Measurements from ENCODE around the gene ADGRG7.
A peak's percentile ranks its signal among the peaks of the same experiment; 100 is the strongest.

The ADGRG7 gene

DNA sequence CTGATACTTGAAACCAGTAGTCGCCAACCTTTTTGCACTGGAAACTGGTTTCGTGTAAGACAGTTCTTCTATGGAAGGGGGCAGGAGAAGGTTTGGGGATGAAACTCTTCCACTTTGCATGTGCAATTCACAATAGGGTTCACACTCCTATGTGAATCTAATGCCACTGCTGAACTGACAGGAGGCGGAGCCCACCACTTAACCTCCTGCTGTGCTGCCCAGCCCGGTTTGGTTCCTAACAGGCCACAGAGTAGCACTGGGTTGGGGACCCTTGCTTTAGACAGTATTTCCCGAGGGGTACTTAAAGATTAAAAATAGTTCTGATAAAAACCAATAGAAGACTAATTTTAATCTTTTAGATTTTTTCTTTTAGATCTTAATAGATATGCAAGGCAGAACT, 111.0 kb downstream of the ADGRG7 start:
- H3K27ac ChIP-seq (ENCODE audit: low read depth, low read length): no peak overlapping the region
- no peak overlapping the region for H3K56ac ChIP-seq (ENCODE audit: low read length)
- no peak overlapping the region for H2BK120ac ChIP-seq (ENCODE audit: low read depth, low read length)
- H3K9ac ChIP-seq (ENCODE audit: low read length): no peak overlapping the region
- H3K36me3 ChIP-seq (ENCODE audit: control insufficient read depth, insufficient read depth, low read length): no peaks in the 10 kb centered on the region
- no peak overlapping the region for H3K23ac ChIP-seq (ENCODE audit: low read length)
- no peak overlapping the region for H4K5ac ChIP-seq (ENCODE audit: low read length)
- no CpG with 5 or more reads among the region's 5 CpGs for WGBS (ENCODE audit: extremely low coverage, insufficient coverage, low lambda C conversion rate)
- H3K79me1 ChIP-seq (ENCODE audit: low read length): peaks cover 5% of the 10 kb centered on the region
- no peak overlapping the region for H2AK5ac ChIP-seq (ENCODE audit: low read length)
- H3K79me2 ChIP-seq (ENCODE audit: control insufficient read depth, insufficient read depth, low read length): peaks cover 26% of the 10 kb centered on the region
- H3K4ac ChIP-seq (ENCODE audit: low read depth, low read length): no peak overlapping the region
- H2BK15ac ChIP-seq (replicated peaks; ENCODE audit: low read depth): no peak overlapping the region
- no peak overlapping the region for H3K4me3 ChIP-seq (ENCODE audit: low read length)
- H3K18ac ChIP-seq (ENCODE audit: low read length): no peak overlapping the region
- no peak overlapping the region for H2BK5ac ChIP-seq (ENCODE audit: low read length)
- H3K4me1 ChIP-seq (ENCODE audit: control insufficient read depth, low read depth, low read length): no peaks in the 10 kb centered on the region
- no peaks in the 10 kb centered on the region for H3K27me3 ChIP-seq (ENCODE audit: insufficient read depth, low read length, poor library complexity)
- H4K8ac ChIP-seq (ENCODE audit: low read depth, low read length): no peak overlapping the region
- H3K4me2 ChIP-seq (ENCODE audit: low read length): no peak overlapping the region
- peak; percentile 74 for DNase-seq

DNA sequence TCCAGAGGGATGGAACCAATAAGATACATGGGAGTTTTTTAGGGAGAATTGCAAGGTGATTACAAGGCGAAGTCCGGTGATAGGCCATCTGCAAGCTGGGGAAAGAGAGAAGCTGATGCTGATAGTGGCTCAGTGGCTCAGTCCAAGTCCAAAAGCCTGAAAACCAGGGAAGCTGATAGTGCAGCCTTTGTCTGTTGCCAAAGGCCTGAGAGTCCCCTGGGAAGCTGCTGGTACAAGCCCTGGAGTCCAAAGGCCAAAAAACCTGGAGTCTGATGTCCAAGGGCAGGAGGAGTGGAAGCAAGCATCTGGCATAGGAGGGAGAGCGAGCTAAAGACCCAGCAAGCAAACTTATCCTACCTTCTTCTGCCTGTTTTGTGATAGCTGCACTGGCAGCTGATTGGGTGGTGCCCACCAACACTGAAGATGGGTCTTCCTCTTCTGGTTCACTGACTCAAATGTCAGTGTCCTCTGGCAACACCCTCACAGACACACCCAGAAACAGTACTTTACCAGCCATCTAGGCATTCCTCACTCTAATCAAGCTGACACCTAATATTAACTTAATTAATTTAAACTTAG, 116.6 kb downstream of the ADGRG7 start:
- Histone ChIP-seq H3K4me1 (ENCODE audit: control insufficient read depth, low read depth, low read length) (peaks cover 5% of the 10 kb centered on the region), H3K4ac (ENCODE audit: low read depth, low read length) (peak overlapping the region; percentile 2), H3K56ac (ENCODE audit: low read length) (peak overlapping the region; percentile 73), H4K5ac (ENCODE audit: low read length) (no peak overlapping the region), H3K27ac (ENCODE audit: low read depth, low read length) (peak overlapping the region; percentile 60), H3K9ac (ENCODE audit: low read length) (peak overlapping the region; percentile 10), H4K8ac (ENCODE audit: low read depth, low read length) (no peak overlapping the region), H3K27me3 (ENCODE audit: insufficient read depth, low read length, poor library complexity) (no peaks in the 10 kb centered on the region), H3K18ac (ENCODE audit: low read length) (peak overlapping the region; percentile 84), H3K4me2 (ENCODE audit: low read length) (no peak overlapping the region), H3K4me3 (ENCODE audit: low read length) (no peak overlapping the region), H3K79me2 (ENCODE audit: control insufficient read depth, insufficient read depth, low read length) (peaks cover 4% of the 10 kb centered on the region), H2BK15ac (replicated peaks; ENCODE audit: low read depth) (no peak overlapping the region), H3K36me3 (ENCODE audit: control insufficient read depth, insufficient read depth, low read length) (no peaks in the 10 kb centered on the region), H2BK120ac (ENCODE audit: low read depth, low read length) (no peak overlapping the region), H3K79me1 (ENCODE audit: low read length) (peaks cover 4% of the 10 kb centered on the region), H2AK5ac (ENCODE audit: low read length) (no peak overlapping the region), H3K23ac (ENCODE audit: low read length) (peak overlapping the region; percentile 8), H2BK5ac (ENCODE audit: low read length) (no peak overlapping the region)
- no CpG with 5 or more reads among the region's 3 CpGs for whole genome bisulfite sequencing (ENCODE audit: extremely low coverage, insufficient coverage, low lambda C conversion rate)
- peak; percentile 32 for DNase-seq

- Histone ChIP-seq H3K23ac (ENCODE audit: low read length) (no peak overlapping the region), H2BK5ac (ENCODE audit: low read length) (no peak overlapping the region), H2BK15ac (replicated peaks; ENCODE audit: low read depth) (no peak overlapping the region), H3K4ac (ENCODE audit: low read depth, low read length) (no peak overlapping the region), H2AK5ac (ENCODE audit: low read length) (no peak overlapping the region), H4K5ac (ENCODE audit: low read length) (no peak overlapping the region), H4K8ac (ENCODE audit: low read depth, low read length) (no peak overlapping the region), H3K18ac (ENCODE audit: low read length) (peak overlapping the region; percentile 71), H3K79me1 (ENCODE audit: low read length) (no peaks in the 10 kb centered on the region), H3K9ac (ENCODE audit: low read length) (no peak overlapping the region), H3K79me2 (ENCODE audit: control insufficient read depth, insufficient read depth, low read length) (peaks cover 2% of the 10 kb centered on the region), H3K56ac (ENCODE audit: low read length) (no peak overlapping the region), H3K4me1 (ENCODE audit: control insufficient read depth, low read depth, low read length) (peaks cover 5% of the 10 kb centered on the region), H2BK120ac (ENCODE audit: low read depth, low read length) (no peak overlapping the region), H3K36me3 (ENCODE audit: control insufficient read depth, insufficient read depth, low read length) (no peaks in the 10 kb centered on the region), H3K27me3 (ENCODE audit: insufficient read depth, low read length, poor library complexity) (no peaks in the 10 kb centered on the region), H3K4me3 (ENCODE audit: low read length) (no peak overlapping the region), H3K27ac (ENCODE audit: low read depth, low read length) (no peak overlapping the region), H3K4me2 (ENCODE audit: low read length) (no peak overlapping the region)
- peak; percentile 62 for DNase-seq
- WGBS (ENCODE audit: extremely low coverage, insufficient coverage, low lambda C conversion rate): no CpG with 5 or more reads among the region's 1 CpG
Measured at GRCh38 chr3:100726706-100727105, 117.3 kb downstream of the ADGRG7 start.

- no peaks in the 10 kb centered on the region for H3K27me3 ChIP-seq (ENCODE audit: insufficient read depth, low read length, poor library complexity)
- H2BK120ac ChIP-seq (ENCODE audit: low read depth, low read length): no peak overlapping the region
- WGBS (ENCODE audit: extremely low coverage, insufficient coverage, low lambda C conversion rate): 100% methylated on average over 1 of the region's 3 CpGs
- no peak overlapping the region for H4K8ac ChIP-seq (ENCODE audit: low read depth, low read length)
- H4K5ac ChIP-seq (ENCODE audit: low read length): no peak overlapping the region
- peak; percentile 73 for DNase-seq
- H3K4me3 ChIP-seq (ENCODE audit: low read length): no peak overlapping the region
- H3K4me2 ChIP-seq (ENCODE audit: low read length): no peak overlapping the region
- no peak overlapping the region for H3K23ac ChIP-seq (ENCODE audit: low read length)
- H2AK5ac ChIP-seq (ENCODE audit: low read length): no peak overlapping the region
- H3K9ac ChIP-seq (ENCODE audit: low read length): no peak overlapping the region
- H3K56ac ChIP-seq (ENCODE audit: low read length): no peak overlapping the region
- no peaks in the 10 kb centered on the region for H3K79me1 ChIP-seq (ENCODE audit: low read length)
- no peak overlapping the region for H3K4ac ChIP-seq (ENCODE audit: low read depth, low read length)
- no peak overlapping the region for H2BK5ac ChIP-seq (ENCODE audit: low read length)
- no peaks in the 10 kb centered on the region for H3K36me3 ChIP-seq (ENCODE audit: control insufficient read depth, insufficient read depth, low read length)
- no peak overlapping the region for H3K18ac ChIP-seq (ENCODE audit: low read length)
- peaks cover 2% of the 10 kb centered on the region for H3K79me2 ChIP-seq (ENCODE audit: control insufficient read depth, insufficient read depth, low read length)
- H2BK15ac ChIP-seq (replicated peaks; ENCODE audit: low read depth): no peak overlapping the region
- no peak overlapping the region for H3K27ac ChIP-seq (ENCODE audit: low read depth, low read length)
- H3K4me1 ChIP-seq (ENCODE audit: control insufficient read depth, low read depth, low read length): peaks cover 5% of the 10 kb centered on the region
Measured at GRCh38 chr3:100730524-100730923, 121.1 kb downstream of the ADGRG7 start.

DNA sequence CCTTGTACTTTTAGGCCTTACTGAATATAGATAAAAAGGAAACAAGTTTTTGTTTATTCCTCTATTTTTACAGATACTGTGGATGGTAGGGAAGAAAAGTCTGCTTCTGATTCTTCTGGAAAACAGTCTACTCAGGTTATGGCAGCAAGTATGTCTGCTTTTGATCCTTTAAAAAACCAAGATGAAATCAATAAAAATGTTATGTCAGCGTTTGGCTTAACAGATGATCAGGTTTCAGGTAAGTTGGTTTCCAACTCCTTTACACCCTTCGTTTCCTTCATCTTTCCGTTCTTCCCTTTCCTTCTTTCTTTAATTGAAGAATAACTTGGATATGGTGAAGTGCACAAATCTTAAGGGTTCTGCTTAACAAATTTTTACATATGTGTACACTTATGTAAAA, 123.0 kb downstream of the ADGRG7 start:
- no peak overlapping the region for H3K4me3 ChIP-seq (ENCODE audit: low read length)
- peaks cover 1% of the 10 kb centered on the region for H3K4me1 ChIP-seq (ENCODE audit: control insufficient read depth, low read depth, low read length)
- no peak overlapping the region for H2BK15ac ChIP-seq (replicated peaks; ENCODE audit: low read depth)
- H3K4me2 ChIP-seq (ENCODE audit: low read length): no peak overlapping the region
- no peak overlapping the region for H3K9ac ChIP-seq (ENCODE audit: low read length)
- H2BK120ac ChIP-seq (ENCODE audit: low read depth, low read length): no peak overlapping the region
- peaks cover 2% of the 10 kb centered on the region for H3K79me2 ChIP-seq (ENCODE audit: control insufficient read depth, insufficient read depth, low read length)
- H4K5ac ChIP-seq (ENCODE audit: low read length): no peak overlapping the region
- WGBS (ENCODE audit: extremely low coverage, insufficient coverage, low lambda C conversion rate): no CpG with 5 or more reads among the region's 3 CpGs
- no peak overlapping the region for H3K23ac ChIP-seq (ENCODE audit: low read length)
- DNase-seq: no peak
- no peak overlapping the region for H4K8ac ChIP-seq (ENCODE audit: low read depth, low read length)
- H3K27me3 ChIP-seq (ENCODE audit: insufficient read depth, low read length, poor library complexity): no peaks in the 10 kb centered on the region
- H3K36me3 ChIP-seq (ENCODE audit: control insufficient read depth, insufficient read depth, low read length): no peaks in the 10 kb centered on the region
- no peak overlapping the region for H3K18ac ChIP-seq (ENCODE audit: low read length)
- H3K56ac ChIP-seq (ENCODE audit: low read length): no peak overlapping the region
- no peak overlapping the region for H3K4ac ChIP-seq (ENCODE audit: low read depth, low read length)
- no peak overlapping the region for H2AK5ac ChIP-seq (ENCODE audit: low read length)
- no peak overlapping the region for H3K27ac ChIP-seq (ENCODE audit: low read depth, low read length)
- H3K79me1 ChIP-seq (ENCODE audit: low read length): no peaks in the 10 kb centered on the region
- no peak overlapping the region for H2BK5ac ChIP-seq (ENCODE audit: low read length)

- Histone ChIP-seq H2BK120ac (ENCODE audit: low read depth, low read length) (no peak overlapping the region), H4K5ac (ENCODE audit: low read length) (no peak overlapping the region), H3K4me1 (ENCODE audit: control insufficient read depth, low read depth, low read length) (peaks cover 1% of the 10 kb centered on the region), H3K56ac (ENCODE audit: low read length) (no peak overlapping the region), H2AK5ac (ENCODE audit: low read length) (no peak overlapping the region), H3K36me3 (ENCODE audit: control insufficient read depth, insufficient read depth, low read length) (no peaks in the 10 kb centered on the region), H3K4me3 (ENCODE audit: low read length) (no peak overlapping the region), H3K9ac (ENCODE audit: low read length) (no peak overlapping the region), H2BK5ac (ENCODE audit: low read length) (no peak overlapping the region), H4K8ac (ENCODE audit: low read depth, low read length) (no peak overlapping the region), H3K79me1 (ENCODE audit: low read length) (peaks cover 2% of the 10 kb centered on the region), H3K4me2 (ENCODE audit: low read length) (no peak overlapping the region), H3K23ac (ENCODE audit: low read length) (no peak overlapping the region), H3K27me3 (ENCODE audit: insufficient read depth, low read length, poor library complexity) (no peaks in the 10 kb centered on the region), H3K79me2 (ENCODE audit: control insufficient read depth, insufficient read depth, low read length) (no peaks in the 10 kb centered on the region), H3K4ac (ENCODE audit: low read depth, low read length) (no peak overlapping the region), H3K27ac (ENCODE audit: low read depth, low read length) (no peak overlapping the region), H3K18ac (ENCODE audit: low read length) (no peak overlapping the region), H2BK15ac (replicated peaks; ENCODE audit: low read depth) (no peak overlapping the region)
- WGBS (ENCODE audit: extremely low coverage, insufficient coverage, low lambda C conversion rate): no CpG with 5 or more reads among the region's 2 CpGs
- DNase-seq: peak; percentile 96
Measured at GRCh38 chr3:100737334-100737733, 127.9 kb downstream of the ADGRG7 start.

Data from mesendoderm (in vitro differentiated cells).